Esophagus squamous epithelium (tissue), 5 donors: ENCODE results near the gene VWCE. TPM values are rescaled to one million over a fixed set of nuclear protein-coding genes. Genes with fewer than 3 reads are reported as not detected.

Source experiments
- DNase-seq: peaks from one replicate; lab custom pipeline; 2025; lab: John Stamatoyannopoulos, UW
- H3K27ac ChIP-seq, 4 donors: fragments of 200-600 bp; sonication (generic); one replicate each; pipeline ENCODE4 v1.5.1; 2016 to 2019; ENCODE audit warnings: mild to moderate bottlenecking in 1 of 4
- H3K27me3 ChIP-seq, 4 donors: fragments of 200-600 bp; sonication (generic); 1 replicate in 3 of 4; 2 replicates in 1 of 4; pipeline versions ENCODE4 v1.5.1 to v1.6.0; 2017 to 2021; ENCODE audit warnings: antibody characterized with exemption in 1 of 4
- H3K36me3 ChIP-seq, 3 donors: fragments of 200-600 bp; sonication (generic); one replicate each; pipeline ENCODE4 v1.5.1; 2016 to 2019
- H3K4me1 ChIP-seq, 3 donors: fragments of 200-600 bp; sonication (generic); one replicate each; pipeline ENCODE4 v1.5.1; 2017 to 2019
- H3K4me3 ChIP-seq, 4 donors: fragments of 200-600 bp; sonication (generic); 1 replicate in 3 of 4; 2 replicates in 1 of 4; pipeline ENCODE4 v1.5.1; 2016 to 2019; ENCODE audit warnings: mild to moderate bottlenecking in 2 of 4, moderate library complexity in 1 of 4
- H3K9me3 ChIP-seq, 3 donors: fragments of 200-600 bp; sonication (generic); one replicate each; pipeline ENCODE4 v1.5.1; 2016 to 2019
- CTCF ChIP-seq, 6 experiments: fragments of 450-650 bp in 4 of 6; fragments of 200-600 bp in 2 of 6; sonication (generic) in 2 of 6; IDR thresholded peaks; one replicate each; pipeline ENCODE4 v1.5.1; 2016 to 2019; ENCODE audit warnings: antibody characterized with exemption in 6 of 6, mild to moderate bottlenecking in 4 of 6, moderate library complexity in 4 of 6
- POLR2A ChIP-seq, 4 donors: fragments of 450-650 bp; IDR thresholded peaks; one replicate each; pipeline ENCODE4 v1.6.1; 2017; ENCODE audit warnings: antibody characterized with exemption in 4 of 4, mild to moderate bottlenecking in 4 of 4, moderate library complexity in 3 of 4
- WGBS, 2 donors: methylation state at CpG; one replicate each; pipeline ENCODE4 v1.1.5; 2018; 5-methylcytosine and 5-hydroxymethylcytosine counted together
- intact Hi-C: fragments of 100-400 bp; cut with DNase I; formaldehyde crosslinking; loops from one replicate; pipeline ENCODE4 v1.15.0; 2022
- total RNA-seq, 4 donors: library from RNA; depleted of rRNA; stranded (reverse); fragments of >200 nt; gene quantifications; one replicate each; pipeline ENCODE4 v1.1.0, GENCODE V29; 2016
- donor health status: DM: yes; HTN: yes; CAD: no.

Gene VWCE
- total RNA-seq, 4 donors from 2014 or later: 0.09 to 1.5 (median 0.30) TPM

DNA sequence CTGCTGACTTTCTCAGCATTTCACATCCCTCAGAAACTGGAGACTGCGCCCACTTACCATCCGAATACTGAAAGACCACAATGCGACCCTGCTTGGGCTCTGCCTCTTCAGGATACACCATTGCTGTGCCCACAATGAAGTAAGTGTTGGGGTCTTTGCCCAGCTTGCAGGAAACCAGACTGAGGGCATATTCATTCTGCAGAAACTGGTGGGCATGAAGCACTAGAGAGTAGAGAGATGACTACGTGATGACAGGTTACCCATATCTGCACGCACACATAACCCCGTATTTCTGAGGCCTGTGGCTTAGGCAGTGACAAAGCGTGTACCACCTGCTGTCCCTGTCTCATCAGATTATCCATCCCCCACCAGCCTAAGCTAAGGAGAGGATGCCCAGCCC, 14.6 kb upstream of the VWCE start:
- Histone ChIP-seq H3K27me3 (no peaks in the 10 kb centered on the region), H3K4me3 (no peak overlapping the region), H3K27ac (no peak overlapping the region), H3K4me1 (no peaks in the 10 kb centered on the region), H3K36me3 (peaks cover 56 to 100% (median 76%) of the 10 kb centered on the region in 3 donors), H3K9me3 (no peaks in the 10 kb centered on the region)
- WGBS, 2 donors: 87 to 92% methylated on average over 7 of the region's 7 CpGs
- no peak for TF ChIP-seq POLR2A (IDR thresholded peaks at IDR 0.05)
- no peak for TF ChIP-seq CTCF (IDR thresholded peaks at IDR 0.05)
- intact Hi-C loops: no loop called here
- no peak for DNase-seq

- peaks cover 50 to 100% (median 78%) of the 10 kb centered on the region in 3 donors for H3K36me3 ChIP-seq
- no peaks in the 10 kb centered on the region for H3K4me1 ChIP-seq
- intact Hi-C loops: no loop called here
- H3K27me3 ChIP-seq: no peaks in the 10 kb centered on the region
- WGBS, 2 donors: 93 to 95% methylated on average over 4 of the region's 4 CpGs
- no peak for DNase-seq
- H3K9me3 ChIP-seq: no peaks in the 10 kb centered on the region
- H3K27ac ChIP-seq: no peak overlapping the region
- H3K4me3 ChIP-seq: no peak overlapping the region
- TF ChIP-seq POLR2A (IDR thresholded peaks at IDR 0.05) (no peak), CTCF (IDR thresholded peaks at IDR 0.05) (no peak)
Measured at GRCh38 chr11:61309141-61309540, 14.0 kb upstream of the VWCE start.

- peaks cover 40 to 100% (median 71%) of the 10 kb centered on the region in 3 donors for H3K36me3 ChIP-seq
- H3K4me1 ChIP-seq: no peaks in the 10 kb centered on the region
- H3K27me3 ChIP-seq: no peaks in the 10 kb centered on the region
- TF ChIP-seq CTCF (IDR thresholded peaks at IDR 0.05) (no peak), POLR2A (IDR thresholded peaks at IDR 0.05) (no peak)
- no peaks in the 10 kb centered on the region for H3K9me3 ChIP-seq
- H3K27ac ChIP-seq: no peak overlapping the region
- 82 to 90% methylated on average over 1 of the region's 1 CpG for WGBS, 2 donors
- no peak overlapping the region for H3K4me3 ChIP-seq
- intact Hi-C loops: no loop called here
- DNase-seq: no peak
Measured at GRCh38 chr11:61307354-61307753, 12.2 kb upstream of the VWCE start.

DNA sequence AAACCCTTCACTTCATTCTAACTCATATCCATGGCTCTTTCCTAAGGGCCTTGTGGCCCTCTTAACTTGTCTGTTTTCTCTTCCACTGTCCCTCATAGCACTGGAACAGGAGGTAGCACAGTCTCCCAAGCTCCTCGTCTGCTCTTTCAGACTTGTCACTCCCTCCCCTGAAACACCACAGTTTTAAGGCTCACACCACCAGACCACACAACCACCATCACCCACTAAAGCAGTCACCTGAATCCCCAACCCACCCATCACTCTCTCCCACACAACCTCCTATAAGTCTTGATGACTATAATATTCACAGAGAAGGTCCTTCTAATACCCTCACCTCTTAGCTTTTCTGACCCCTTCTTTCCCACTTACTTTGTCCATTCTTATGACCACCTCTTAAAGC, 11.1 kb upstream of the VWCE start:
- Histone ChIP-seq H3K4me3 (no peak overlapping the region), H3K27me3 (no peaks in the 10 kb centered on the region), H3K4me1 (no peaks in the 10 kb centered on the region), H3K36me3 (peaks cover 35 to 100% (median 72%) of the 10 kb centered on the region in 3 donors), H3K9me3 (no peaks in the 10 kb centered on the region), H3K27ac (no peak overlapping the region)
- TF ChIP-seq CTCF (IDR thresholded peaks at IDR 0.05): no peak
- TF ChIP-seq POLR2A (IDR thresholded peaks at IDR 0.05): no peak
- WGBS, 2 donors: 65 to 100% methylated on average over 1 of the region's 1 CpG
- intact Hi-C loops: no loop called here
- no peak for DNase-seq

- 93 to 96% methylated on average over 7 of the region's 7 CpGs for WGBS, 2 donors
- Histone ChIP-seq H3K4me3 (no peak overlapping the region), H3K4me1 (no peaks in the 10 kb centered on the region), H3K27me3 (no peaks in the 10 kb centered on the region), H3K9me3 (no peaks in the 10 kb centered on the region), H3K36me3 (peaks cover 34 to 100% (median 65%) of the 10 kb centered on the region in 3 donors), H3K27ac (no peak overlapping the region)
- intact Hi-C loops: no loop called here
- TF ChIP-seq CTCF (IDR thresholded peaks at IDR 0.05) (no peak), POLR2A (IDR thresholded peaks at IDR 0.05) (no peak)
- no peak for DNase-seq
Measured at GRCh38 chr11:61305417-61305816, 10.3 kb upstream of the VWCE start.
